Measurements from ENCODE around the gene PLBD2.

GRCh38 chr12:113381220-113381619 lies 22.8 kb downstream of the PLBD2 start:
- no peak for TF ChIP-seq CTCF (conservative IDR thresholded peaks at IDR 0.05)
- no peak for TF ChIP-seq EZH2 (IDR thresholded peaks at IDR 0.05; ENCODE audit: low read depth)

All from PC-9 (cell line).